Measurements from ENCODE around the gene PAPSS2. TPM values are rescaled to one million over a fixed set of nuclear protein-coding genes. Genes with fewer than 3 reads are reported as not detected.

Gene PAPSS2
- total and polyA plus RNA-seq, 4 donors: 24.3 to 86.5 (median 59.3) TPM

DNA sequence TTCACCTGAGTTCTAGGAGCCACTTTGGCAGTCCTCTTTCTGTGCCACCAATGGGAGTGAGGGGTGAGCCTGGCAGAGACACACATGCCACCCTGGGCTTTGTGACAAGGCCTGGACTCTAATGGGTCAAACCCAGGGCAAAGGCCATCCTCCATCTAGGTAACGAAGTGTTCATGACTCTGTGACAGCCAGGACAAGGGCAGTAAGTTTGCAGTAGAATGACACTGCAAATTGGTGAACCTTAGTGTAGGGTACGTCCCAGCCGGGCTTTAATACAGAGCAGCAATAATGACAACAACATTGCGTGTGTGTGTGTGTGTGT, 43.3 kb downstream of the PAPSS2 start:
- H3K4me1 ChIP-seq (ENCODE audit: control insufficient read depth in 4 of 4, insufficient read depth in 4 of 4, low read length in 3 of 4): peaks cover 0 to 37% (median 20%) of the 10 kb centered on the region in 4 donors
- H3K27me3 ChIP-seq (ENCODE audit: control insufficient read depth in 4 of 4, insufficient read depth in 4 of 4, low read length in 3 of 4): no peaks in the 10 kb centered on the region
- WGBS: 39% methylated on average over 4 of the region's 4 CpGs

More for the DNA sequence above, 43.3 kb downstream of the PAPSS2 start:
- TF ChIP-seq GABPA (IDR thresholded peaks at IDR 0.05 in 1 of 2, conservative IDR thresholded peaks at IDR 0.05 in 1 of 2) (no peak), EGR1 (IDR thresholded peaks at IDR 0.05; ENCODE audit: low read depth in 2 of 2) (no peak), FOXA2 (IDR thresholded peaks at IDR 0.05) (peak; percentile 44), HNF4G (IDR thresholded peaks at IDR 0.05) (peak; percentile 68), RAD21 (IDR thresholded peaks at IDR 0.05) (peak; percentile 44 to 45), HNF4A (conservative IDR thresholded peaks at IDR 0.05) (peak; percentile 93 to 96), ZBTB33 (IDR thresholded peaks at IDR 0.05) (peak; percentile 73), RXRA (IDR thresholded peaks at IDR 0.05) (peak; percentile 99), FOXA1 (IDR thresholded peaks at IDR 0.05) (no peak), TAF1 (conservative IDR thresholded peaks at IDR 0.05) (no peak), YY1 (IDR thresholded peaks at IDR 0.05) (peak; percentile 86), SP1 (IDR thresholded peaks at IDR 0.05) (peak; percentile 96), NR2F2 (IDR thresholded peaks at IDR 0.05) (peak; percentile 48), JUND (IDR thresholded peaks at IDR 0.05) (peak; percentile 77 to 79)
- TF ChIP-seq, protein P1, sequence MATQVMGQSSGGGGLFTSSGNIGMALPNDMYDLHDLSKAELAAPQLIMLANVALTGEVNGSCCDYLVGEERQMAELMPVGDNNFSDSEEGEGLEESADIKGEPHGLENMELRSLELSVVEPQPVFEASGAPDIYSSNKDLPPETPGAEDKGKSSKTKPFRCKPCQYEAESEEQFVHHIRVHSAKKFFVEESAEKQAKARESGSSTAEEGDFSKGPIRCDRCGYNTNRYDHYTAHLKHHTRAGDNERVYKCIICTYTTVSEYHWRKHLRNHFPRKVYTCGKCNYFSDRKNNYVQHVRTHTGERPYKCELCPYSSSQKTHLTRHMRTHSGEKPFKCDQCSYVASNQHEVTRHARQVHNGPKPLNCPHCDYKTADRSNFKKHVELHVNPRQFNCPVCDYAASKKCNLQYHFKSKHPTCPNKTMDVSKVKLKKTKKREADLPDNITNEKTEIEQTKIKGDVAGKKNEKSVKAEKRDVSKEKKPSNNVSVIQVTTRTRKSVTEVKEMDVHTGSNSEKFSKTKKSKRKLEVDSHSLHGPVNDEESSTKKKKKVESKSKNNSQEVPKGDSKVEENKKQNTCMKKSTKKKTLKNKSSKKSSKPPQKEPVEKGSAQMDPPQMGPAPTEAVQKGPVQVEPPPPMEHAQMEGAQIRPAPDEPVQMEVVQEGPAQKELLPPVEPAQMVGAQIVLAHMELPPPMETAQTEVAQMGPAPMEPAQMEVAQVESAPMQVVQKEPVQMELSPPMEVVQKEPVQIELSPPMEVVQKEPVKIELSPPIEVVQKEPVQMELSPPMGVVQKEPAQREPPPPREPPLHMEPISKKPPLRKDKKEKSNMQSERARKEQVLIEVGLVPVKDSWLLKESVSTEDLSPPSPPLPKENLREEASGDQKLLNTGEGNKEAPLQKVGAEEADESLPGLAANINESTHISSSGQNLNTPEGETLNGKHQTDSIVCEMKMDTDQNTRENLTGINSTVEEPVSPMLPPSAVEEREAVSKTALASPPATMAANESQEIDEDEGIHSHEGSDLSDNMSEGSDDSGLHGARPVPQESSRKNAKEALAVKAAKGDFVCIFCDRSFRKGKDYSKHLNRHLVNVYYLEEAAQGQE (IDR thresholded peaks at IDR 0.05): peak; percentile 28
- TF ChIP-seq, protein P2, sequence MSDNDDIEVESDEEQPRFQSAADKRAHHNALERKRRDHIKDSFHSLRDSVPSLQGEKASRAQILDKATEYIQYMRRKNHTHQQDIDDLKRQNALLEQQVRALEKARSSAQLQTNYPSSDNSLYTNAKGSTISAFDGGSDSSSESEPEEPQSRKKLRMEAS (IDR thresholded peaks at IDR 0.05): peak; percentile 85
- TF ChIP-seq, protein P3, sequence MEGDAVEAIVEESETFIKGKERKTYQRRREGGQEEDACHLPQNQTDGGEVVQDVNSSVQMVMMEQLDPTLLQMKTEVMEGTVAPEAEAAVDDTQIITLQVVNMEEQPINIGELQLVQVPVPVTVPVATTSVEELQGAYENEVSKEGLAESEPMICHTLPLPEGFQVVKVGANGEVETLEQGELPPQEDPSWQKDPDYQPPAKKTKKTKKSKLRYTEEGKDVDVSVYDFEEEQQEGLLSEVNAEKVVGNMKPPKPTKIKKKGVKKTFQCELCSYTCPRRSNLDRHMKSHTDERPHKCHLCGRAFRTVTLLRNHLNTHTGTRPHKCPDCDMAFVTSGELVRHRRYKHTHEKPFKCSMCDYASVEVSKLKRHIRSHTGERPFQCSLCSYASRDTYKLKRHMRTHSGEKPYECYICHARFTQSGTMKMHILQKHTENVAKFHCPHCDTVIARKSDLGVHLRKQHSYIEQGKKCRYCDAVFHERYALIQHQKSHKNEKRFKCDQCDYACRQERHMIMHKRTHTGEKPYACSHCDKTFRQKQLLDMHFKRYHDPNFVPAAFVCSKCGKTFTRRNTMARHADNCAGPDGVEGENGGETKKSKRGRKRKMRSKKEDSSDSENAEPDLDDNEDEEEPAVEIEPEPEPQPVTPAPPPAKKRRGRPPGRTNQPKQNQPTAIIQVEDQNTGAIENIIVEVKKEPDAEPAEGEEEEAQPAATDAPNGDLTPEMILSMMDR (IDR thresholded peaks at IDR 0.05; ENCODE audit: low read depth, low read length, missing input control): no peak
- TF ChIP-seq, protein P4, sequence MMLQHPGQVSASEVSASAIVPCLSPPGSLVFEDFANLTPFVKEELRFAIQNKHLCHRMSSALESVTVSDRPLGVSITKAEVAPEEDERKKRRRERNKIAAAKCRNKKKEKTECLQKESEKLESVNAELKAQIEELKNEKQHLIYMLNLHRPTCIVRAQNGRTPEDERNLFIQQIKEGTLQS (IDR thresholded peaks at IDR 0.05): no peak
- Histone ChIP-seq H3K9ac (ENCODE audit: low read depth in 1 of 2, low read length in 2 of 2) (no peak overlapping the region), H3K4me3 (ENCODE audit: low read depth in 1 of 3, low read length in 3 of 3) (no peak overlapping the region), H3K27ac (ENCODE audit: low read depth in 1 of 2, low read length in 2 of 2) (peak overlapping the region; percentile 85 to 91), H3K9me3 (ENCODE audit: control insufficient read depth in 4 of 4, low read length in 3 of 4) (no peaks in the 10 kb centered on the region), H3K36me3 (ENCODE audit: control insufficient read depth in 4 of 4, insufficient read depth in 3 of 4, low read depth in 1 of 4, low read length in 3 of 4) (peaks cover 0 to 4% (median 0%) of the 10 kb centered on the region in 4 donors)
- DNase-seq (ENCODE audit: low spot score): no peak

Measured in liver (tissue), 9 donors.